Caco-2 (cell line): ENCODE data around the gene ADRA1B. TPM values are rescaled to one million over a fixed set of nuclear protein-coding genes. Genes with fewer than 3 reads are reported as not detected.

Experiments used
- BruUV-seq: library from RNA; stranded (reverse); fragments of 400-500 nt; replicated peaks from 2 replicates; lab custom pipeline; 2021; lab: Mats Ljungman, UMichigan
- CTCF ChIA-PET: fragments of 300-600 bp; sonication (Branson Sonifier 250); formaldehyde crosslinking; loops from one replicate; lab custom pipeline; 2022; ENCODE audit warnings: antibody characterized with exemption; lab: Charles Lee
- POLR2A ChIA-PET: fragments of 300-600 bp; sonication (Branson Sonifier 250); formaldehyde crosslinking; loops from one replicate; lab custom pipeline; 2022; ENCODE audit warnings: antibody characterized with exemption; lab: Charles Lee
- DNase-seq, 2 experiments: peaks; one replicate each; pipeline versions ENCODE4 v3.0.0 to v3.0.0-alpha.2; 2020 to 2022
- H3K27me3 ChIP-seq: replicated peaks from 2 replicates; pipeline ENCODE4 v1.6.0; 2011; ENCODE audit warnings: low read length; ENCODE audit not compliant: control insufficient read depth, insufficient read depth
- H3K36me3 ChIP-seq: 2 replicates; pipeline ENCODE4 v1.5.1; 2011; ENCODE audit warnings: low read length; ENCODE audit not compliant: control insufficient read depth, insufficient read depth
- H3K4me1 ChIP-seq: fragments of 250-450 bp; sonication (Bioruptor Pico); 2 replicates; pipeline ENCODE4 v1.5.1; 2020; ENCODE audit warnings: mild to moderate bottlenecking
- H3K4me3 ChIP-seq: 2 replicates; pipeline ENCODE4 v1.5.1; 2011; ENCODE audit warnings: low read depth, mild to moderate bottlenecking, control low read depth, low read length
- H3K9me3 ChIP-seq: fragments of 250-450 bp; sonication (Bioruptor Pico); 2 replicates; pipeline ENCODE4 v1.5.1; 2020; ENCODE audit warnings: mild to moderate bottlenecking, moderate library complexity
- H3K27ac Mint-ChIP-seq: one replicate; pipeline ENCODE4 v1.8.0; 2022; ENCODE audit warnings: mixed read lengths; ENCODE audit not compliant: unreplicated experiment
- H3K27me3 Mint-ChIP-seq: one replicate; pipeline ENCODE4 v1.8.0; 2022; ENCODE audit warnings: mixed read lengths; ENCODE audit not compliant: insufficient read depth, unreplicated experiment
- H3K36me3 Mint-ChIP-seq: one replicate; pipeline ENCODE4 v1.8.0; 2022; ENCODE audit warnings: mild to moderate bottlenecking, mixed read lengths; ENCODE audit not compliant: insufficient read depth, unreplicated experiment
- H3K4me1 Mint-ChIP-seq: one replicate; pipeline ENCODE4 v1.8.0; 2022; ENCODE audit warnings: low read depth, mixed read lengths; ENCODE audit not compliant: unreplicated experiment
- H3K4me3 Mint-ChIP-seq: one replicate; pipeline ENCODE4 v1.8.0; 2022; ENCODE audit warnings: mild to moderate bottlenecking, moderate library complexity, mixed read lengths; ENCODE audit not compliant: unreplicated experiment
- H3K9me3 Mint-ChIP-seq: one replicate; pipeline ENCODE4 v1.8.0; 2022; ENCODE audit warnings: mixed read lengths; ENCODE audit not compliant: unreplicated experiment
- CTCF ChIP-seq, 2 experiments: fragments of 200-600 bp in 1 of 2; IDR thresholded peaks; 1 replicate in 1 of 2; 2 replicates in 1 of 2; pipeline versions ENCODE4 v1.5.1 to v1.8.0; 2011 to 2022; ENCODE audit warnings: antibody characterized with exemption in 1 of 2, control low read depth in 1 of 2, inconsistent platforms in 1 of 2, low read depth in 1 of 2, low read length in 1 of 2, mild to moderate bottlenecking in 1 of 2, moderate library complexity in 1 of 2; ENCODE audit not compliant: insufficient read depth in 1 of 2, severe bottlenecking in 1 of 2, unreplicated experiment in 1 of 2
- intact Hi-C: fragments of 100-400 bp; cut with micrococcal nuclease; formaldehyde crosslinking; loops from one replicate; pipeline ENCODE4 v1.10.0; 2022; ENCODE audit not compliant: unreplicated experiment
- total RNA-seq: library from RNA; stranded (reverse); gene quantifications from 2 replicates; pipeline ENCODE4 v1.2.3, GENCODE V29; 2022

The ADRA1B gene
- total RNA-seq, 1 experiment from 2014 or later: not detected

- POLR2A ChIA-PET: no interaction called here
- Mint-ChIP-seq H3K27ac (no peak overlapping the region), H3K9me3 (no peaks in the 10 kb centered on the region), H3K4me1 (no peaks in the 10 kb centered on the region), H3K36me3 (no peaks in the 10 kb centered on the region), H3K27me3 (peaks cover 8% of the 10 kb centered on the region), H3K4me3 (no peak overlapping the region)
- intact Hi-C loops: no loop called here
- no peak for DNase-seq
- H3K4me3 ChIP-seq: no peak overlapping the region
- TF ChIP-seq CTCF (IDR thresholded peaks at IDR 0.05; ENCODE audit: insufficient read depth in 1 of 2, low read depth in 1 of 2, low read length in 1 of 2, severe bottlenecking in 1 of 2, unreplicated experiment in 1 of 2): no peak
- H3K27me3 ChIP-seq: peaks cover 1% of the 10 kb centered on the region; the same call in 1 of the 2 replicates
- CTCF ChIA-PET: no interaction called here
- no peaks in the 10 kb centered on the region for H3K36me3 ChIP-seq
- H3K4me1 ChIP-seq: no peaks in the 10 kb centered on the region
- no peaks in the 10 kb centered on the region for H3K9me3 ChIP-seq
- no TSS peak for BruUV-seq
These were observed 9.3 kb upstream of the ADRA1B start for GRCh38 chr5:159906943-159907342.

- Mint-ChIP-seq H3K27ac (no peak overlapping the region), H3K9me3 (no peaks in the 10 kb centered on the region), H3K4me3 (no peak overlapping the region), H3K4me1 (no peaks in the 10 kb centered on the region), H3K27me3 (peaks cover 6% of the 10 kb centered on the region), H3K36me3 (no peaks in the 10 kb centered on the region)
- intact Hi-C loops: no loop called here
- Histone ChIP-seq H3K4me1 (no peaks in the 10 kb centered on the region), H3K36me3 (no peaks in the 10 kb centered on the region), H3K4me3 (no peak overlapping the region), H3K9me3 (no peaks in the 10 kb centered on the region), H3K27me3 (peaks cover 1% of the 10 kb centered on the region; the same call in 1 of the 2 replicates)
- ChIA-PET POLR2A (no interaction called here), CTCF (no interaction called here)
- no peak for DNase-seq
- BruUV-seq: no TSS peak
- TF ChIP-seq CTCF (IDR thresholded peaks at IDR 0.05; ENCODE audit: insufficient read depth in 1 of 2, low read depth in 1 of 2, low read length in 1 of 2, severe bottlenecking in 1 of 2, unreplicated experiment in 1 of 2): no peak
These were observed 8.3 kb upstream of the ADRA1B start for GRCh38 chr5:159907689-159908590.

GRCh38 chr5:159908591-159908940, 7.7 kb upstream of the ADRA1B start:
- no peak for TF ChIP-seq CTCF (IDR thresholded peaks at IDR 0.05; ENCODE audit: insufficient read depth in 1 of 2, low read depth in 1 of 2, low read length in 1 of 2, severe bottlenecking in 1 of 2, unreplicated experiment in 1 of 2)
- BruUV-seq: no TSS peak
- no peak overlapping the region for H3K4me3 Mint-ChIP-seq
- peaks cover 6% of the 10 kb centered on the region for H3K27me3 Mint-ChIP-seq
- POLR2A ChIA-PET: no interaction called here
- intact Hi-C loops: no loop called here
- Histone ChIP-seq H3K4me1 (no peaks in the 10 kb centered on the region), H3K4me3 (no peak overlapping the region), H3K36me3 (no peaks in the 10 kb centered on the region), H3K9me3 (no peaks in the 10 kb centered on the region), H3K27me3 (peaks cover 1% of the 10 kb centered on the region; the same call in 1 of the 2 replicates)
- CTCF ChIA-PET: no interaction called here
- H3K9me3 Mint-ChIP-seq: no peaks in the 10 kb centered on the region
- H3K4me1 Mint-ChIP-seq: no peaks in the 10 kb centered on the region
- no peak for DNase-seq
- no peak overlapping the region for H3K27ac Mint-ChIP-seq
- H3K36me3 Mint-ChIP-seq: no peaks in the 10 kb centered on the region
